ENCODE measurements around the gene ELMO1.

The ELMO1 gene

DNA sequence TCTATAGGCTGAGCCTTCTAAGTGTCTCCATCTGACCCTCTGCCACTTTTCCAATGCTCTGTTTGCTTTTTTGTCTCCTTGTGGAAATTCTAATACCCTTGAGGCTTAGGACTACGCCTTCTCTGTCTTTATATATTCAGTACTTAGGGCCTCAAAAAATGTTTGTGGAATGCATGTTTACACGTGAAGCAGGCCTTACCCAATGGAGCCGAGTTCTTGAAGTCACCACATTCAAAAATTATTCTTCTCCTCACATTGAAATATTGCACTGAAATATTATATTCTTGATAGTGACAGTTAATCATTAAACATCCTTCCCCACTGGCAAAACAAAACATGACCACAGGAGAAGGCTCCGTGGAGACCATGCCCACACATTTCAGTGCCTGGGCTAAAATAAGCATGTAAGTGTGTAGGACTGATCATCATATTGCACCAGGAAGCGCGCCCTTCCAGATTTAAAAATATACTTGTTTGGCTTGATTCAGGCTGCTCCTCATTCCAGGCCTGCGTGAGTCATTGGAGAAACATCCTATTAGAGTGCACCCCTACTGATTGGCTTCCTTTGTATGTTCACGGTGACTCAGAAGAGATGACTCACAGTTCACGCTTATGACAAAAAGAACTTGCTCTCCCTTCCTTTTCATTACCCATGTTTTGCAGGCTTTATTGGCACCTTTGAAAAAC, 416.9 kb downstream of the ELMO1 start:
- Histone ChIP-seq H3K4me1 (ENCODE audit: insufficient read depth, low read length) (peaks cover 40% of the 10 kb centered on the region), H3K4me3 (ENCODE audit: low read length) (no peak overlapping the region), H3K36me3 (ENCODE audit: insufficient read depth, low read length) (no peaks in the 10 kb centered on the region), H3K9me3 (ENCODE audit: low read length) (no peaks in the 10 kb centered on the region), H2AFZ (ENCODE audit: low read depth, low read length) (no peak overlapping the region), H3K27me3 (ENCODE audit: insufficient read depth, low read length) (no peaks in the 10 kb centered on the region)

DNA sequence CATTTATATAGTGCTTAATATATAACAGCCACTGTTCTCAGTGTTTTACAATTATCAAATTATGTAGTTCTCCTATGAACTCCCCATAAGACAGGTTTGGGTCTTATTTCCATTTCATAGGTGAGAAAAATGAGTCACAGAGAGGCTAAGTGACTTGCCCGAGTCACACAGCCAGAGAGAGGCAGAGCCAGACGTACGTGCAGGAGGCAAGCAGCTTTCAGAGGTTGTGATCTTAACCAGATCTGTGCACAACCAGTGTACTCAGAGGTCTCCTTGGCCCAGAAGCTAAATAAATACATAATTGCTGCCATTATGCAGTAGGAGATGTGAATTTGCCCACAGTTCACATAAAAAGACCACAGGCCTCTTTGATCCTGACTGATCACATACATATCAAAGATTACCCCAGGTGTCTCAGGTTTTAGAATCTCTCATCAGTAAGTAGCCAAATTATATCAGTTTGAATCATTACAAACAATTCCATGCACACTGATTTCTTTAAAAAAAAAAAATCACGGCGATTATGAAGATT, 419.7 kb downstream of the ELMO1 start:
- H3K36me3 ChIP-seq (ENCODE audit: insufficient read depth, low read length): no peaks in the 10 kb centered on the region
- peaks cover 34% of the 10 kb centered on the region for H3K4me1 ChIP-seq (ENCODE audit: insufficient read depth, low read length)
- H3K4me3 ChIP-seq (ENCODE audit: low read length): no peak overlapping the region
- H2AFZ ChIP-seq (ENCODE audit: low read depth, low read length): no peak overlapping the region
- no peaks in the 10 kb centered on the region for H3K9me3 ChIP-seq (ENCODE audit: low read length)
- H3K27me3 ChIP-seq (ENCODE audit: insufficient read depth, low read length): no peaks in the 10 kb centered on the region

GRCh38 chr7:37027557-37028341, 420.9 kb downstream of the ELMO1 start:
- no peaks in the 10 kb centered on the region for H3K36me3 ChIP-seq (ENCODE audit: insufficient read depth, low read length)
- no peak overlapping the region for H2AFZ ChIP-seq (ENCODE audit: low read depth, low read length)
- H3K4me1 ChIP-seq (ENCODE audit: insufficient read depth, low read length): peaks cover 22% of the 10 kb centered on the region
- H3K9me3 ChIP-seq (ENCODE audit: low read length): no peaks in the 10 kb centered on the region
- H3K27me3 ChIP-seq (ENCODE audit: insufficient read depth, low read length): no peaks in the 10 kb centered on the region
- no peak overlapping the region for H3K4me3 ChIP-seq (ENCODE audit: low read length)

GRCh38 chr7:37027104-37027503, 421.6 kb downstream of the ELMO1 start:
- Histone ChIP-seq H3K4me1 (ENCODE audit: insufficient read depth, low read length) (peaks cover 15% of the 10 kb centered on the region), H3K36me3 (ENCODE audit: insufficient read depth, low read length) (no peaks in the 10 kb centered on the region), H3K9me3 (ENCODE audit: low read length) (no peaks in the 10 kb centered on the region), H3K27me3 (ENCODE audit: insufficient read depth, low read length) (no peaks in the 10 kb centered on the region), H3K4me3 (ENCODE audit: low read length) (no peak overlapping the region), H2AFZ (ENCODE audit: low read depth, low read length) (no peak overlapping the region)

GRCh38 chr7:37018954-37019353, 429.7 kb downstream of the ELMO1 start:
- no peaks in the 10 kb centered on the region for H3K36me3 ChIP-seq (ENCODE audit: insufficient read depth, low read length)
- H3K9me3 ChIP-seq (ENCODE audit: low read length): no peaks in the 10 kb centered on the region
- H3K27me3 ChIP-seq (ENCODE audit: insufficient read depth, low read length): no peaks in the 10 kb centered on the region
- H3K4me3 ChIP-seq (ENCODE audit: low read length): no peak overlapping the region
- H3K4me1 ChIP-seq (ENCODE audit: insufficient read depth, low read length): peaks cover 5% of the 10 kb centered on the region
- H2AFZ ChIP-seq (ENCODE audit: low read depth, low read length): no peak overlapping the region

- Histone ChIP-seq H2AFZ (ENCODE audit: low read depth, low read length) (no peak overlapping the region), H3K27me3 (ENCODE audit: insufficient read depth, low read length) (no peaks in the 10 kb centered on the region), H3K9me3 (ENCODE audit: low read length) (no peaks in the 10 kb centered on the region), H3K4me3 (ENCODE audit: low read length) (no peak overlapping the region), H3K4me1 (ENCODE audit: insufficient read depth, low read length) (peaks cover 2% of the 10 kb centered on the region), H3K36me3 (ENCODE audit: insufficient read depth, low read length) (no peaks in the 10 kb centered on the region)
These were observed 432.4 kb downstream of the ELMO1 start for GRCh38 chr7:37016064-37016878.

DNA sequence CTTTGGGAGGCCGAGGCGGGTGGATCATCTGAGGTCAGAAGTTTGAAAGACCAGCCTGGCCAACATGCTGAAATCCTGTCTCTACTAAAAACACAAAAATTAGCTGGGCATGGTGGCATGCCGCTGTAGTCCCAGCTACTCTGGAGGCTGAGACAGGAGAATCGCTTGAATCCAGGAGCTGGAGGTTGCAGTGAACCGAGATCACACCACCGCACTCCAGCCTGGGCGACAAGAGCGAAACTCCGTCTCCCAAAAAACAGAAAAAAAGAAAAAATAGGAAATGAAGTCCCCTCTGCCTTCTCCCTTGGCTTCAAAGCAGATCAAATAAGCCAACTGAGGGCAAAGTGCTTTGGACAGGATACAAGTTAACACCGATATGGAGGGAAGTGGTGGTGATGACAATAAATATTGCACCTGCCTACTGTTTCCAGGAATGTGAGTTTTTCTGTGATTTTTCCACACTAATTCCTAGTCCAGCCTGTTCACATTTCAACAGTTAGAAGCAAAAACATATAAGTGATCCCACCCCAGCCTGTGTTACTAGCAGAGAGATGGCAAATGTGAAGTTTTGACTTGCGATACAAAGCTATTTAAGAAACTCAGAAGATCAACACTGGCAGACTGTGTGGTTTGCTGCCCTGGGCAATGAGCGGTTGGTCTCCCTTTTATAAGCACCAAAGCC, 433.2 kb downstream of the ELMO1 start:
- Histone ChIP-seq H3K9me3 (ENCODE audit: low read length) (no peaks in the 10 kb centered on the region), H3K36me3 (ENCODE audit: insufficient read depth, low read length) (no peaks in the 10 kb centered on the region), H2AFZ (ENCODE audit: low read depth, low read length) (no peak overlapping the region), H3K4me3 (ENCODE audit: low read length) (no peak overlapping the region), H3K4me1 (ENCODE audit: insufficient read depth, low read length) (no peaks in the 10 kb centered on the region), H3K27me3 (ENCODE audit: insufficient read depth, low read length) (no peaks in the 10 kb centered on the region)

GRCh38 chr7:37013771-37014170, 434.9 kb downstream of the ELMO1 start:
- H3K4me3 ChIP-seq (ENCODE audit: low read length): no peak overlapping the region
- no peaks in the 10 kb centered on the region for H3K9me3 ChIP-seq (ENCODE audit: low read length)
- no peaks in the 10 kb centered on the region for H3K27me3 ChIP-seq (ENCODE audit: insufficient read depth, low read length)
- no peak overlapping the region for H2AFZ ChIP-seq (ENCODE audit: low read depth, low read length)
- H3K36me3 ChIP-seq (ENCODE audit: insufficient read depth, low read length): no peaks in the 10 kb centered on the region
- peaks cover 11% of the 10 kb centered on the region for H3K4me1 ChIP-seq (ENCODE audit: insufficient read depth, low read length)

GRCh38 chr7:37011151-37011890, 437.3 kb downstream of the ELMO1 start:
- Histone ChIP-seq H3K36me3 (ENCODE audit: insufficient read depth, low read length) (no peaks in the 10 kb centered on the region), H2AFZ (ENCODE audit: low read depth, low read length) (no peak overlapping the region), H3K27me3 (ENCODE audit: insufficient read depth, low read length) (no peaks in the 10 kb centered on the region), H3K4me1 (ENCODE audit: insufficient read depth, low read length) (peaks cover 24% of the 10 kb centered on the region), H3K4me3 (ENCODE audit: low read length) (no peak overlapping the region), H3K9me3 (ENCODE audit: low read length) (no peaks in the 10 kb centered on the region)

DNA sequence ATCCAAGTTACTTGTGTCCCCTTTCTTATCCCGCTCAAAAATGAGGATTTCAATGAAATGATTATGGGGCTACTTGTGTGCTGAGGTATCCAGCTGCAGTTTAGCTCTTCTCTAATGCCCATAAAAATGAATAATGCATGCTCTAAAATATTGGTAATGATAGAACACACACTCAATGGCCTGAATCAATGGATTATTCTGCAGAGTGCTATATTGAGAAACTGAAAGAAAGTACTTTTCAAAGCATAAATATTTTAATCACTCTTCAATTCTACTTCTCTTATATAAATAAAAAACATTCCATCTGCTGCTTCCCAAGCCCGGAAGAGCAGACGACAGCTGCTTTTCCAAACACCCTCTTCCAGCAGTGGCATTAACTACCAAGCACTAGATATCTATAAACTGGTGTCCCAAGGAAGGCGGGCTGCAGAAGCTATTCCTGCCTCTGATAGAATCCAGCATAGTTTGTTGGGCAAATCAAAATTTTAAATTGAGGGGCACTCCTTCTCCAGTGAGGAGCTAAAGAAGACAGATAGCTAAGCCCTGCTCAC, 439.5 kb downstream of the ELMO1 start:
- H3K9me3 ChIP-seq (ENCODE audit: low read length): no peaks in the 10 kb centered on the region
- peaks cover 24% of the 10 kb centered on the region for H3K4me1 ChIP-seq (ENCODE audit: insufficient read depth, low read length)
- no peak overlapping the region for H3K4me3 ChIP-seq (ENCODE audit: low read length)
- no peaks in the 10 kb centered on the region for H3K36me3 ChIP-seq (ENCODE audit: insufficient read depth, low read length)
- no peaks in the 10 kb centered on the region for H3K27me3 ChIP-seq (ENCODE audit: insufficient read depth, low read length)
- no peak overlapping the region for H2AFZ ChIP-seq (ENCODE audit: low read depth, low read length)

- H3K27me3 ChIP-seq (ENCODE audit: insufficient read depth, low read length): no peaks in the 10 kb centered on the region
- no peak overlapping the region for H2AFZ ChIP-seq (ENCODE audit: low read depth, low read length)
- H3K4me1 ChIP-seq (ENCODE audit: insufficient read depth, low read length): peaks cover 24% of the 10 kb centered on the region
- H3K9me3 ChIP-seq (ENCODE audit: low read length): no peaks in the 10 kb centered on the region
- H3K36me3 ChIP-seq (ENCODE audit: insufficient read depth, low read length): no peaks in the 10 kb centered on the region
- H3K4me3 ChIP-seq (ENCODE audit: low read length): no peak overlapping the region
These were observed 441.0 kb downstream of the ELMO1 start for GRCh38 chr7:37007691-37008090.

DNA sequence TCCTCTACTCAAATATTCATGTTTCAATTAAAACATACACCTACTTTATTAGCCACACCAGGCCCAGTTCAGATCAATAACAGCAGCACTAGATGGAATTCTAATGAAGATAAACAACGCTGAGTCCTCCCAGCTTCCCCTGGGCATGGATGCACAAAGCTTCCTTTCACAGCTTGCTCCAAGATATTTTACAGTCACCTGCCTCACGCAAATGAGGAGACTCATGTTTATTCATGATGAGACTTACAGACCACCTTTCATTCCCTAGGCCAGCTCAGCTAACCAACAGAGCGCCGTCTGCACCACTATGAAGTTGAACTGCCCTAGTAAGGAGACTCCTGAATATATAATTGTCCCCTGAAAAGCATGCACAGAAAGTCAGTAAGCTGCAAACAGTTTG, 441.4 kb downstream of the ELMO1 start:
- Histone ChIP-seq H3K27me3 (ENCODE audit: insufficient read depth, low read length) (no peaks in the 10 kb centered on the region), H3K9me3 (ENCODE audit: low read length) (no peaks in the 10 kb centered on the region), H2AFZ (ENCODE audit: low read depth, low read length) (no peak overlapping the region), H3K36me3 (ENCODE audit: insufficient read depth, low read length) (no peaks in the 10 kb centered on the region), H3K4me1 (ENCODE audit: insufficient read depth, low read length) (peaks cover 24% of the 10 kb centered on the region), H3K4me3 (ENCODE audit: low read length) (no peak overlapping the region)
